HUES6 (cell line): ENCODE measurements around the gene ENDOD1.
A peak's percentile ranks its signal among the peaks of the same experiment; 100 is the strongest.
"Not testable (repeated sequence)": the region's sequence is repeated elsewhere in the genome, so short reads cannot be mapped to it uniquely, and the experiment has no call there.

Source experiments
- H3K27ac ChIP-seq: 2 replicates; pipeline ENCODE4 v1.7.0; 2013; ENCODE audit warnings: low read depth, mild to moderate bottlenecking, low read length, inconsistent platforms
- H3K27me3 ChIP-seq: 2 replicates; pipeline ENCODE4 v1.6.1; 2013; ENCODE audit warnings: low read length; ENCODE audit not compliant: control insufficient read depth, insufficient read depth
- H3K36me3 ChIP-seq: 2 replicates; pipeline ENCODE4 v1.6.1; 2013; ENCODE audit warnings: low read length; ENCODE audit not compliant: control insufficient read depth, insufficient read depth
- H3K4me1 ChIP-seq: 2 replicates; pipeline ENCODE4 v1.6.1; 2013; ENCODE audit warnings: low read length; ENCODE audit not compliant: control insufficient read depth, insufficient read depth
- H3K4me3 ChIP-seq: 2 replicates; pipeline ENCODE4 v1.5.1; 2013; ENCODE audit warnings: low read depth, low read length
- H3K9ac ChIP-seq: one replicate; pipeline ENCODE4 v1.6.1; 2013; ENCODE audit warnings: mild to moderate bottlenecking, low read length
- H3K9me3 ChIP-seq: 2 replicates; pipeline ENCODE4 v1.6.1; 2013; ENCODE audit warnings: low read depth, low read length; ENCODE audit not compliant: control insufficient read depth, insufficient read depth

Gene ENDOD1, protein sequence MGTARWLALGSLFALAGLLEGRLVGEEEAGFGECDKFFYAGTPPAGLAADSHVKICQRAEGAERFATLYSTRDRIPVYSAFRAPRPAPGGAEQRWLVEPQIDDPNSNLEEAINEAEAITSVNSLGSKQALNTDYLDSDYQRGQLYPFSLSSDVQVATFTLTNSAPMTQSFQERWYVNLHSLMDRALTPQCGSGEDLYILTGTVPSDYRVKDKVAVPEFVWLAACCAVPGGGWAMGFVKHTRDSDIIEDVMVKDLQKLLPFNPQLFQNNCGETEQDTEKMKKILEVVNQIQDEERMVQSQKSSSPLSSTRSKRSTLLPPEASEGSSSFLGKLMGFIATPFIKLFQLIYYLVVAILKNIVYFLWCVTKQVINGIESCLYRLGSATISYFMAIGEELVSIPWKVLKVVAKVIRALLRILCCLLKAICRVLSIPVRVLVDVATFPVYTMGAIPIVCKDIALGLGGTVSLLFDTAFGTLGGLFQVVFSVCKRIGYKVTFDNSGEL

DNA sequence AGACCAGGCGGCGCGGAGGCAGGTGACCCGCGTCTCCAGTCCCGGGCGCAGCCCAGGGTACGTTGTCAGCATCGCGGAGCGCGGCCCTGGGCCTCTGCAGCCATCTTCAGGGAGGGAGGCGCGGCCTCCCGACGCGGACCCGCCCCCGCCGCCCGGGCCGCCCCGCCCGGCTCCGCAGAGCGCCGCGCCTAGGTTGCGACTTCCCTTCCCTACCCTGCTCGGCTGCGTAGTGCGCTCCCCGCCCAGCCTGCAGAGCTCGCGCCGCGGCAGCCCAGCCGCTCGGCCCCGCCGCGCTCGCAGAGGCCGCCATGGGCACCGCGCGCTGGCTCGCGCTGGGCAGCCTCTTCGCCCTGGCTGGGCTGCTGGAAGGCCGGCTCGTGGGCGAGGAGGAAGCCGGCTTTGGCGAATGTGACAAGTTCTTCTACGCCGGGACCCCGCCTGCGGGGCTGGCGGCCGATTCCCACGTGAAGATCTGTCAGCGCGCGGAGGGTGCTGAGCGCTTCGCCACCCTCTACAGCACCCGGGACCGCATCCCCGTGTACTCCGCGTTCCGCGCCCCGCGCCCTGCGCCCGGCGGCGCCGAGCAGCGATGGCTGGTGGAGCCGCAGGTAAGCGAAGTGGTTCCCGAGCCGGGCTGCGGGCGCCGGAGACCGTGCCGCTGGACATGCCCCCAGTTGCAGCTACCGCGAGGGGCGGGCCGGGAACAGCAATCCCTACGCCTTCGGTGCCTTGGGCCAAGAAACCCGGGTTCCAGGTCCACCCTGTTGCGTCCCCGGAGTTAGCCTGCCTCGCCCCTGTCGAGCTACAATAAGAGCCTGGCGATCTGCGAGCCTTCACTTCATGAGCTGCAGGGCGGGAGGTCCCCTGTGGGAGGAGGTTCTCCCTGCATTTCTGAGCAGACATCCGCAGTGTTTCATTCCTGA, at the start of gene ENDOD1:
ENDOD1 (plus strand) TSS at position 227 of the 923 bp plus-strand sequence; CDS start at position 309, 82 bp downstream.
- H3K4me1 ChIP-seq: peaks cover 7% of the 10 kb centered on the region
- H3K36me3 ChIP-seq: no peaks in the 10 kb centered on the region
- H3K9me3 ChIP-seq: no peaks in the 10 kb centered on the region
- H3K9ac ChIP-seq: peak within 1 kb of the TSS; percentile 53
- H3K4me3 ChIP-seq: peak within 1 kb of the TSS; percentile 89
- H3K27me3 ChIP-seq: peaks cover 51% of the 10 kb centered on the region
- no peak within 1 kb of the TSS for H3K27ac ChIP-seq

- no peak overlapping the region for H3K9ac ChIP-seq
- H3K4me1 ChIP-seq: no peaks in the 10 kb centered on the region
- H3K27ac ChIP-seq: no peak overlapping the region
- H3K27me3 ChIP-seq: peaks cover 20% of the 10 kb centered on the region; the same call in 1 of the 2 replicates
- H3K36me3 ChIP-seq: no peaks in the 10 kb centered on the region
- H3K9me3 ChIP-seq: no peaks in the 10 kb centered on the region
- no peak overlapping the region for H3K4me3 ChIP-seq
These were observed 47.4 kb upstream of the ENDOD1 start for GRCh38 chr11:95042239-95042638.

GRCh38 chr11:95042906-95043305, 46.7 kb upstream of the ENDOD1 start:
- Histone ChIP-seq H3K4me1 (no peaks in the 10 kb centered on the region), H3K27ac (no peak overlapping the region), H3K9me3 (no peaks in the 10 kb centered on the region), H3K36me3 (no peaks in the 10 kb centered on the region), H3K9ac (no peak overlapping the region), H3K4me3 (no peak overlapping the region), H3K27me3 (peaks cover 20% of the 10 kb centered on the region; the same call in 1 of the 2 replicates)

DNA sequence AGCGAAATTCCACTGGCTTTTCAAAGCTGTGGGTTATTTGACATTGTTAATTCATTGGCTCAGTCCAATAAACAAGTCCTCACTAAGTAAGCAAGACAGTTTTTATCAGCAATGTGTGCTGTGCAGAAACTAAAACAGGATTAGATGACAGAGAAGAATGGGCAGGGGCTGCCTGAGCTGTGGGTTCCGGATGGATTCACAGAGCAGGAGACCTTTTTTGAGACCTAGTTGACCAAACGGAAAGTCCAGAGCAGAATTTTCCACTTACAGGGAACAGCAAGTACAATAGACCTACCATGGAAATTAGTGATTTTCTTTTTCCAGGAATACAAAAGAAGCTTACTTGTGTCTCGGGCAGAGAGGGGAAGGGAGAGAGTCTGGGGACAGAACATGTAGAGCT, 45.6 kb upstream of the ENDOD1 start:
- no peaks in the 10 kb centered on the region for H3K36me3 ChIP-seq
- H3K27ac ChIP-seq: no peak overlapping the region
- no peak overlapping the region for H3K9ac ChIP-seq
- no peaks in the 10 kb centered on the region for H3K9me3 ChIP-seq
- no peaks in the 10 kb centered on the region for H3K4me1 ChIP-seq
- H3K27me3 ChIP-seq: peaks cover 20% of the 10 kb centered on the region; the same call in 1 of the 2 replicates
- H3K4me3 ChIP-seq: no peak overlapping the region

GRCh38 chr11:95045812-95046211, 43.8 kb upstream of the ENDOD1 start:
- H3K9me3 ChIP-seq: no peaks in the 10 kb centered on the region
- H3K27ac ChIP-seq: no peak overlapping the region
- no peak overlapping the region for H3K4me3 ChIP-seq
- H3K36me3 ChIP-seq: no peaks in the 10 kb centered on the region
- H3K9ac ChIP-seq: no peak overlapping the region
- H3K4me1 ChIP-seq: no peaks in the 10 kb centered on the region
- peaks cover 20% of the 10 kb centered on the region; the same call in 1 of the 2 replicates for H3K27me3 ChIP-seq

GRCh38 chr11:95049122-95049521, 40.5 kb upstream of the ENDOD1 start, which contains the start of gene KDM4F:
Gene KDM4F (plus strand): TSS chr11:95049422.
- H3K4me3 ChIP-seq, H3K9me3 ChIP-seq, H3K36me3 ChIP-seq, H3K27ac ChIP-seq, H3K9ac ChIP-seq, H3K4me1 ChIP-seq: not testable (repeated sequence)
- H3K27me3 ChIP-seq: peaks cover 20% of the 10 kb centered on the region; the same call in 1 of the 2 replicates

DNA sequence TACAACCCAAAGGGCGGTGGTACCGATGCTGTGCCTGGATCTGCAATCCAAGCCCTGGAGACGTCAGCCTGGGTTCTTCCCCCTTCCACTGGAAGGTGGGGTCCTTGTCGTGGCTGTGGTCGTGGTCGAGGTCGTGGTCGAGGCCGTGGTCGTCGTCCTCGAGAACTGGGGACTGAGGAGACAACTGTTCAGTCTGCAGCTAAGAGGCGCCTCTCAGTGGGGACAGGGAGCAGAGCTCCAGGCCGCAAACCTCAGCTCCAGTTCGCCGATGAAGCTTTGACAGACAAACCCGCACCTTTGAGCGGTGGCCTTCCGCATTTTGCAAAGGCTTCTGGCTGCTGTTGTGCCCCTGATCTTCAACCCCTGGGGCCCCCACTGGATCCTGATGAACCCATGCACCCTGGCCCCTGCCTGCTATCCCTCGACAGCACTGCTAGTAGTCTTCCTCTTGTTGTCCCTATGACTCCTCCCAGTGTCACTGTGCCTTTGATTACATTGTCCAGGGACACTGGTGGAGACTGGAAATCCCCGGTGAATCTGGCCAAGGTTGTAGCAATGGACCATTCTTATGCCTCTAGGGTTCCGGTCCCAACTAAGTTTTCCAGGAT, 38.9 kb upstream of the ENDOD1 start:
- Histone ChIP-seq H3K9me3 (no peaks in the 10 kb centered on the region), H3K9ac (no peak overlapping the region), H3K27ac (no peak overlapping the region), H3K4me3 (no peak overlapping the region), H3K36me3 (no peaks in the 10 kb centered on the region), H3K4me1 (no peaks in the 10 kb centered on the region), H3K27me3 (peaks cover 6% of the 10 kb centered on the region; the same call in 1 of the 2 replicates)

DNA sequence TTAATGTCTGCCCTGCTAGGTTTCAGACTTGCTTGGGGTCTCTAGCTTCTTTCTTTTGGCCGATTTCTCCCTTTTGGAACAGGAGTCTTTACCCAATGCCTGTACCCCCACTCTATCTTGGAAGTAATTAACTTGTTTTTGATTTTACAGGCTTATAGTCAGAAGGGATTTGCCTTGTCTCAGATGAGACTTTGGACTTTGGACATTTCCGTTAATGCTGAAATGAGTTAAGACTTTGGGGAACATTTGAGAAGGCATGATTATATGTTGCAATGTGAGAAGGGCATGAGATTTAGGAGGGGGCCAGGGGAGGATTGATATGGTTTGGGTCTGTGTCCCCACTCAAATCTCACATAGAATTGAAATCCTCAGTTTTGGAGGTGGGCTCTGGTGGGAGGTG, 35.3 kb upstream of the ENDOD1 start:
- H3K9me3 ChIP-seq: no peaks in the 10 kb centered on the region
- H3K27ac ChIP-seq: no peak overlapping the region
- no peak overlapping the region for H3K4me3 ChIP-seq
- no peaks in the 10 kb centered on the region for H3K36me3 ChIP-seq
- no peaks in the 10 kb centered on the region for H3K4me1 ChIP-seq
- no peak overlapping the region for H3K9ac ChIP-seq
- H3K27me3 ChIP-seq: 0 out of 2 replicates have a peak, but pooled peaks cover 3% of the 10 kb centered on the region

DNA sequence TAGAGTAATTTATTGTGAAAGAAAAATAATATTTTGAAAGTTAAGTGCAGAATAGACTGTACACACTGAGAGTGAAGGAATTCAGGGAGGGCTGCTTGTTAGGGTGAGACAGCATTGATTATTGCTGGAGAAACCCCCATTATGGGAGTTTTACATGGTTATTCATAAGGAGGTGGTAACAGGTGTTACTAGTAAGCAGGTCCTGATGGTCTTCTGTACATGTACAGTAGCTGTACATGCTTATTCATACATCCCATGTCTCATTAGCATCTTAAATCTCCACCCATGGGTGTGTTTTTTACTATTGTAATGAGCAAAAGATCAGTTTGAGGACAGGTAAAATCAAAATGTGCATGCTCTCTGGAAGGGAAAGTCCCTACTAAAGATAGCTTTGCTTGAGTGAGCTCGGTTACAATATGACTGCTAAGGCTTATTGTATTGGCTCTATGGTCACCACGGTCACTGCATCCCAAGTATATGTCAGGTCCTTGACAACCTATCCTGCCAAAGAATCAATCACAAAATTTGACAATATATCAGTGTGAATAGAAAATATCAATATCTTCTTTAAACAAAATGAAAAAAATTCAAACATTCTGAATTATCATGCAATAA, 34.3 kb upstream of the ENDOD1 start:
- Histone ChIP-seq H3K9ac (no peak overlapping the region), H3K4me3 (no peak overlapping the region), H3K36me3 (no peaks in the 10 kb centered on the region), H3K4me1 (no peaks in the 10 kb centered on the region), H3K9me3 (no peaks in the 10 kb centered on the region), H3K27ac (no peak overlapping the region), H3K27me3 (peaks cover 4% of the 10 kb centered on the region; the same call in 1 of the 2 replicates)

GRCh38 chr11:95057959-95058358, 31.7 kb upstream of the ENDOD1 start:
- H3K9ac ChIP-seq: no peak overlapping the region
- H3K4me1 ChIP-seq: no peaks in the 10 kb centered on the region
- H3K9me3 ChIP-seq: no peaks in the 10 kb centered on the region
- H3K27ac ChIP-seq: no peak overlapping the region
- H3K4me3 ChIP-seq: no peak overlapping the region
- H3K36me3 ChIP-seq: no peaks in the 10 kb centered on the region
- H3K27me3 ChIP-seq: peaks cover 12% of the 10 kb centered on the region; the same call in 1 of the 2 replicates
